Endometrium (tissue), 2 donors: Measurements from ENCODE around the gene COL16A1.
A peak's percentile ranks its signal among the peaks of the same experiment; 100 is the strongest.
"Not testable (repeated sequence)": the region's sequence is repeated elsewhere in the genome, so short reads cannot be mapped to it uniquely, and the experiment has no call there.

Source experiments
- FAIRE-seq: peaks from 2 replicates; lab custom pipeline; 2012; peaks lifted over from hg19 to GRCh38; lab: Jason Lieb, UNC
- donor health status: control.
- donor health status: control.

COL16A1 gene

DNA sequence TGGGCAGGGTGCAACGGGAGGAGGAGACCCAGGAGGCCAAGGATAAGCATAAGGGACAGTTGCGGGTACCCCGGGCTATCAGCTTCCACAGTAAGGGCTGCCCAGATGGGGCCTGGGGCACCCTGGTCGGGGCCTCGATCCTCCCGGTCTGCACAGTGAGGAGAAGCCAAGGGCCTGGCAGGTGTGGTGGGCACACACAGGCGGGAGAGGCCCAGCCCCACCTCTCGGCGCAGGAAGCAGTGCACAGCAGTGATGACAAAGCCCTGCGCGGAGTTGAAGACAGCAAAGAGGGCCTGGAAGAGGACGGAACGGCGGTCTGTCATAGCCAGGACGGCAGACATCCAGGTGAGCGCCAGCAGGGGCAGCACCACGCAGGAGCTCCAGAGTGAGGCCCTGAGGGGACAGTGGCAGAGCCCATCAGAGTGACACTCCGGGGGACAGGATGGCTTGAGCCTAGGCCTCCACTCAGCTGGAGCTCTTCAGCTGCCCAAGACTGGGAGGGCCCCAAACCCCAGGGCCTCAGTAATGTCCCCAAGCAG lies 29.0 kb upstream of the COL16A1 start:
- FAIRE-seq = no peak

DNA sequence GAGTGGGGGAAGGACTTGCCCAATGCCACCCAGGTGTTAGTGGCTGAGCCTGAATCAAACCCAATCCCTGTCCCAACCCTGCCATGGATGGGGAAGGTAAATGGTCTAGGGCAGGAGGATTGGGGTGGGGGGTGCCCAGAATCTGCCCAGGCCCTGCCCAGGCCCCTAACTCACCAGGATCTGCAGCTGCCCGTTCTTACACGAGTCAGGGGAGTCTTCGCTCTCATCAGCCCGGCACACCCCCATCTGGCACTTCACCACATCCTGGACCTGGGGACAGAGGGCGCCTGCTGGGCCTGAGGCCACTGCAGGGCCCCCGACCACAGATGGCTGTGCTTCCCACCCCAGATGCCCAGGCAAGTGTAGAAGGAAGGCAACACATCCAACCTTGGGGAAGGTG lies 28.5 kb upstream of the COL16A1 start:
- no peak for FAIRE-seq

DNA sequence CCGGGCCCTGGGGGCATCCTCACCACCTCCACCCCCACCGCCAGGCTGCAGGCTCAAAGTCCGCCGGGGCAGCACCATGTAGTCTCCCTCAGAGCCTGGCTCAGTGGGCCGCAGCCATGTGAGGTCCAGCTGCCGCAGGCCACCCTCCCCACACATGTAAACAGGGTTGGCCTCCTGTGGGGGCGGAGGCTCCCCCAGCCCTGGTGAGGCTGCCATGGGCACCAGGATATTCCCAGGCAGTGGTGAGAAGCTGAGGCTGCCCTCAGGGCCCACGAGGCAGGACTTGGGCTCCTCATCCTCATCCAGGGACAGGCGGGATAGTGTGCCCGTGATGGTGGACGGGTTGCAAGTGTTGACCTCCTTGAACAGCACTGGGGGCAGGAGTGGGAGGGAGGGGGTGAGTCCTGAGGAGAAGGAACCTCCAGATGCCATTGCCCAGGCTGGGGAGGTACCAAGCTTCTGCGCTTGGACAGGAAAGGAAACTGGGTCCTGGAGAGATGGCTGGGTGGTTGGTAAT lies 27.3 kb upstream of the COL16A1 start:
- FAIRE-seq = no peak

DNA sequence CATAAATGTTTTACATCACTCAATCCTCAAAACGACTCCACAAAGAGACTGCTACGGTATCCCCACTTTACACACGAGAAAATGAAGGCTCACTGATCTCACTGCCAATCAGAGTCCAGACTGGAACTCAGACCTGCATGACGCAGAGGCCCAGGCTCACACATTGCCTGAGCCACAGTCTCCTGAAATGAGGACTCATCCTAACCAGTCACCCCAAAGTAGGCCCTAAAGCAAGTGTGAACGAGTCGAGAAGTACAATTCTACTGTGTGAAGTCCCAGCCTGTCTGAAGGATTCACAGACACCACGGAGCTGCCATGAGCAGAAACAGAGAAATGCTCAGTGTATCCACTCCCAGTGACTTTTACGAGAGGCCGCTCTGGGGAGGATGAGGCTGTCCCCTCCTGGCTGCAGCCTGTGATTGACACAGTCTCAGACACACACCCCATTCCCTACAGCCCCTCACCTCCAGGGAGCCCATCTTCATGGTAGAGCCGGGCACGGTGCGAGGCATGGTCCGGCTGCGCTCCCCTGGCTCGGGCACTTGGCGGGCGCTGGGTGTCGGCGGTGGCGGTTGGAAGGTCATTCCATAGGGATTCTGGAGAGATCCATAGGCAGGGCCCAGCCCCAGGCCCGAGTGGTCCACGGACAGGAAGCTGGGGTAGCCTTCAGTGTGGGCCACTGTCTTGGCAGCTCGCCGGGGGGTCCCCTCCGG lies 26.7 kb upstream of the COL16A1 start:
- no peak for FAIRE-seq

DNA sequence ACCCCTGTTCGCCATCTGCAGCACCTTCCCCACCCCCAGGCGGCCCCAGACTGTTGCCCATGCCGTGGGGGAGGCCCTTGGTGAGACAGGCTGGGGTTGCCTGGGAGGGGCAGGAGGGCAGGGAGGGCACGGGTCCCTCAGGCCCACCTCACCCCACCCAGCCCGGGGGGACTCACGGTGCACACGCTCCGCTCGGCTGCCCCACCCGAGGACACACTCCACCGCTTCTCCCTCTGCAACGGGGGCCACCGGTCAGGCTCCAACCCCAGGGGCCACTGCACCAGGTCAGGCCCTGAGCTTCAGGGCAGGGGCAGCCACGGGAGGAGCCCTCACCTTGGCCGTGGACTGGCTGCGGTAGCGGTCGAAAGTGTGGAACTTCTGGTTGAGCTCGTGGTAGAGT lies 24.0 kb upstream of the COL16A1 start:
- no peak for FAIRE-seq

DNA sequence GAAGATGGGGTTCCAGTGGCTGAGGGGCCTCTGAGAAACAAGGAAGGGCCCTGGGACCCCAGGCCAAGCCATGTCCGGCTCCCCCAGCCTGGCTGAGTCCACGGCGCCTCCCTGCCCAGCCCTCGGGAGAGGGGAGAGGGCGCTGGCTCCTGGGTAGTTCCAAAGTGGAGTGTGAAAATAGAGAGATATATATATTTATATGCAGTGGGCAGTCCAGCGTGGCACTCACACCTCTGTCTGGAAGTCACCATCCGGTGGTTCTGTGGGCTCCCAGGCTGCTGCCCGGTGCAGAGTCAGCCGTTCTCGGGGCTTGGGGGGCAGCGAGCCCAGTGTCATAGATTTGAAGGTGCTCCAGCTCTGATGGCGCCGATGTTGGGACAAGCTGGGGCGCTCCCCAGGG lies 23.4 kb upstream of the COL16A1 start:
- no peak for FAIRE-seq

DNA sequence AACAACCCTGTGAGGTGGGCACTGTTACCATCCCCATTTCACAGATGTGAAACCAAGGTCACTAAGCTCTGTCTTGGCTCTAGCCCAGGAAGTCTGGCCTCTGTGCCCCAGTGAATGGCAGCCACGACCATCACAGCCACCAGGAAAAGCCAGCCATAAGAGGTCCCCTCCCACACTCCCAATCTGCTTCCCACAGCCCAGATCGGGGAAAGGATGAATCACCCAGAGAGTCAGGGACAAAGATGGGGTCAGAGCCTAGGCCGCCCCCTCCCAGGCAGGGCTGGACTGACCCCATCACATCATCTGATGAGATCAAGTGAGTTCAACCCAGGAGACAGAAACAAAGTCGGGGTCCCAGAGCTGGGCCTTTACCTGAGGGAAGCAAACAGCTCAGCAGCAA lies 22.9 kb upstream of the COL16A1 start:
- no peak for FAIRE-seq

DNA sequence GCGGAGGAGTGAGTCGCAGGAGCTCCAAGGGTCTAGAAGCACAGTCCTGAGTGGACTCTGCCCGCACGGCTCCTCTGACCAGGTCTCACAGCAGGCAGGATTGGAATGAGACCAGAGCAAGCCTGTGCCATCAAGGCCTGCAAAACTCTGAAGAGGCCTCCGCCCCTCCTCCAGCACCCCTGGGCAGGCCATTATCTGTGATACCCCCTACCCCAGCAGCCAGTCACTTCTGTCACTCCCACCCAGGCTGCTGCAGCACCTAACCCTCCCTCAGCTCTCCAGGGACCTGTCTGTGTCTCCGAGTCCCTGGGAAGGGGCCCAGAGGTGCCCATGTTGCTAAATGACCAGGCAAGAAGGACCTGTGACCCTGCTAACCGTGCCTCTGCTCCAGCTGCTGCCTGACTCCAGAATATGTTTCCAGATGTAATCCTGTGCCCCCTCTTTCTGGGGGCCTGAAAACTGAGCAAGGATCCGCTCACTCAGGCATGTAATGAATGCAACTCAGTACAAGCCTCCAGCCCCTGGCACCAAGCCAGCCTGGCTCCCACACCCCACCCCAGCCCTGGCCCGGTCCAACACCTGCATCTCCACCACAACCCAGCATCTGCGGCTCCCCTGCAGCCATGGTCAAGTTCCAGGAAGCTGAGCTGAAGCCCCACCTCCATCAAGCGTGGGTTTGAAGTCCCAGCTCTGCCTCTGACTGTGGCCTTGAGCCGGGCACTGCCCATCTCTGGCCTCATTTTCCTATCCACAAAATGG lies 22.1 kb upstream of the COL16A1 start:
- no peak for FAIRE-seq

DNA sequence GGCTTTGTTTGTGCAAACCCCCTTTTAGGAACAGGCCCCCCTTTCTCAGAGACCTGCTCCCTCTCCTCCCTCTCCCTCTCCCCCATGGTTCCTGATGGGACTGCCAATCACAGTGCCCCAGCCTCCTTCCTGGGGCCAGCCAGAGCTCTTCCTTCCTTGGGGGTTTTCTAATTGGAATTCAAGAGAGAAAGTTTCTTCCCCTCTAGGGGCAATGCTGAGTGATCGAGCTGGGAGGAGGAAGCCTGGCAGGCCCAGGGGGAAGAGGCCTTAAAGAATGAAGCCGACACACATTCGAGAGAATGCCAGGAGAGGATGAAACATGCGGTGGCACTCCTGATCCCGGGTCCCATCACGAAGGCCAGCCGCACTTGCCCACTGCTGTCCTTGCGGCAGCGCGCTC lies 21.3 kb upstream of the COL16A1 start:
- no peak for FAIRE-seq

DNA sequence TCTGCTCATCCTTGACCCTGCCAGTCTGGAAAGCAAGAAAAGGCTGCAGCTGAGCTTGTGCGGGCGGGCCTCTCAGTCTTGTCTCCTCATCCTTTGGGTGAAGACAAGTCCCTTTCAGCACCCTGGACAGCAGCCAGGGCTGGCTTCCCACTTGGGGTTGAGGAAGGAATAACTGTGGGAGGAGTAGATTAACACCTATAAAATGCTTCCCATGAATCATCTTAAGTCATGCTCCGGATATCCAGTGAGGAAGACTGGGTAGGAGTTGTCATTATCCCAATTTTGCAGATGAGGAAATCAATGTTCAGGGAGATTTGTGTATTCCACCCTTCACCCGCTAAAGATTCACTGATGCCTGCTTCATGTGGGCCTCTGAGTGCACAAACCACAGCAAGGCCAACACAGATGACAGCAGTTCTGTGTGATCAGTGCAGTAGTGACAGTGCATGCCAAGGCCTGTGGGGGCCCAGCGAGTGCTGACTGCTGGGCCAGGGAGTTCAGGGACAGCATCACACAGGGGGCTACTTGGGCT lies 20.1 kb upstream of the COL16A1 start:
- FAIRE-seq = no peak

DNA sequence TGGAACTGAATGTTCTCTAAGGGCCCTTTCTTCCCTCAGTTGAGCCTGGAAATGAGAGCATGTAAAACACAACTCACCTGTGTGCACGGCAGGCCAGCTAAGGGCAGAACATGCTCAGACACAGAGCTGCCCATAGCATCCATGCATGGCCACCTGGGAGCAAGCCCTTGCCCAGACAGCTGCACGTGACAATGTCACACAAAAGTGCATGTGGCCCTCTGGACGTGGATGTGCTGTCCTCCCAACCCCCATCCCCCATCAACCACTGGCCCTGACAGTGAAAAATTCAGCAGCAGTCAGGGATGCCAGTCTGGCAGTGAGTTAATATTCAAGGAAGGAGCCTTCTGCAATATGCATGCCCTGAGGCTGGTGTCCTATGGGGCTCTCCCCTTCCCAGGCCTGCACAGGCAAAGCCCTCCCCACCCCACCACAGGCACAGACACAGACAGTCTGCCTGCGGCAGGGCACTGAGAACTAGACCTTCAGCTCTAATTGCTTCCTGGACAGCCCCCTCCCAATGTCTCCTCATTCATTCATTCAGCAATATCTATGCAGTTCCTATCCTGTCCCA lies 14.6 kb upstream of the COL16A1 start:
- no peak for FAIRE-seq

DNA sequence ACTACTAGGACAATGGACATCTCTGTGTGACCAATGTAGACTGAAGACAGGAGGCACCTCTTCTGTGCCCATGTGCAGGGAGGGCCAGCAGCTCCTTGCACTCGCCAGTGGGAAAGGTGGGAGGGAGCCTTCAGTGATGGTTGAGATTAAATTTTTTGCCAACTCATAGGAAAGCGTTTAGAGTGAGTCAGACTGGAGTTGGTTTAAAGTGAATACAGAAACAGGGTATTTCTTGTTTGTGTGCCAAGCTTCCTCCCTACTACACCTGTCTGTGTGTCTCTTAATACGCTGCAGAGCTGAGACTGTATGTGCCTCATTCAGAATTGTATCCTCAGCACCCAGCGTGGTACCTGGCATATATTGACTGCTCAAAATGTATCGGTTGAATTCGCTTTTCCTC lies 13.5 kb upstream of the COL16A1 start:
- FAIRE-seq = no peak

DNA sequence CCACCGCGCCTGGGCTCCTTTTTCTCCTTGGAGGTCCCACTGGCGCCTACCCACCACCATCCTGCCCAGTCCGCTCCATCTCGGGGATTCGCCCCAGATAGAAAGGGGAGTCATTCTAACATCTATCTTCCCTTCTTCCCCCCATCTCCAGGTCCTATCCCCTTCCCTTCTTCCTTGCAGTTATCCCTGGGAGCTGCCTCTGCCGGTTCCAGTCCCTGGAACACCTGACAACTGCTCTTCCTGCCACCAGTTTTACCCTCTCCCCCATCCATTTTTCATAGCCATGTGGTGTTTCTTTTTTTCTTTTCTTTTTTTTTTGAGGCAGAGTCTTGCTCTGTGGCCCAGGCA lies 12.0 kb upstream of the COL16A1 start:
- no peak for FAIRE-seq

DNA sequence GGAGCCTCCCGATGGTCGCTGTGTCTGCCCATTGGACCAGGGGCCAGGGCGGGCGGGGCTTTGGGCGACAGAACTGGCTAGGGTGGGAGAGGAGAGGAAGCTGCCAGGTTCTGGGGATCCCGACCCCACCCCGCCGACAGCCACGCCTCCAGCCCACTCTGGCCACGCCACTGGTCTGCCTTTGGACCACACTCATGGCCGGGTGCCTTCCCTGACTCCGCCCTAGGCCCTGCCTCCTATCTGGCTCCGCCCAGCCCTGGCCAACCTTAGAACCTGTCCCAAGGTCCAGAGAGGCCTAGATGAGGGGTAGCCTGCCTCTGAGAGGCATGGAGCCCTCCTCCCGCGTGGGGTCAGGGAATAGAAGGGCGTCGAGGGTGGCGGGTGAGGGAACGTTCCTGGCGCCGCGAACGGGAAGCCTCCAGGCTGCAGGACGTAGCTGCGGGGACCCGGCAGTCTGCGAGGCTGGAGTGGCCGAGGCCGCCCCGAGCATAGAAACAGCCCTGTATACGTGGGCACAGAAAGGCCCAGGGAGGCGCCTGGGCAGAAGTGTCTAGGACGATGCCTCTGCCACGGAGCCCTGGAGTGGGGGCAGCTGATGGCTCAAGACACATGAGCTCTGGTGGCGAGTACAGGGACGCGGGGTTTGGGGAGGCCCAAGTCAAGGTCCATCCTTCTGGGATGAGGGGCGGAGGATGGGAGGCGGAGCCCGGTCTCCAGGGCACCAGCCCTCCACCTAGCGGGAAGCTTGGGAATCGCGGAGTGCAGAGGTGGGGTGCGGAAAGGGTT lies 11.5 kb upstream of the COL16A1 start:
- no peak for FAIRE-seq

DNA sequence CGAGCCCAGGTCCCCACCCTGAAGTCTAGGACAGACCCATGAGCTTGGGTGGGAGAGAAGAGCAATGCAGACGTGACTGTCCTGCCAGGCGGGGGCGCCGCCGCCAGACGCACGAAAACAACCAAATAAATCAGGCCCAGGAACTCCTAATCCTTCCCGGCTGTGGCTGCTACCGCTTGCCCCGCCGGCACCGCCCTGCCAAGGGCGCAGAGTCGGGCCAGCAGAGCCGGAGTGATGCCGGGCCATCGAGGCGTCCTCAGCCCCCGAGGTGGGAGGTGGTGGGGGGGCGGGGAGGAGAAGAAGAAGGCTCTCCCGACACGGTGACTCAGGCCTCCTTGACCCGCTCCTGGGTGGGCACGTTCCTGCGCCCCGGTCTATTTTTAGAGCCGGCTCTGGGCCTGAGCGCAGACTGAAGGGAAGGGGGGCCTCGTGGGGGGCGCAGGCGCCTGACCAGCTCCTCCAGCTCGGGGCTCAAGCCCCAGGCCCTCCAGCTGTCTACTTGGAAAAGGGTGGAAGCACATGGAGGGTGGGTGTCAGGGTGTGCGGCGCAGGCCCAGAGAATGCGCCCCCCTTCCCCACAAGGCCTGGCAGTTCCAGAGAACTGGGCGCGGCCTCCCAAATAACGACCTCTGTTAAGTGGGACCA lies 10.7 kb upstream of the COL16A1 start:
- FAIRE-seq = no peak

DNA sequence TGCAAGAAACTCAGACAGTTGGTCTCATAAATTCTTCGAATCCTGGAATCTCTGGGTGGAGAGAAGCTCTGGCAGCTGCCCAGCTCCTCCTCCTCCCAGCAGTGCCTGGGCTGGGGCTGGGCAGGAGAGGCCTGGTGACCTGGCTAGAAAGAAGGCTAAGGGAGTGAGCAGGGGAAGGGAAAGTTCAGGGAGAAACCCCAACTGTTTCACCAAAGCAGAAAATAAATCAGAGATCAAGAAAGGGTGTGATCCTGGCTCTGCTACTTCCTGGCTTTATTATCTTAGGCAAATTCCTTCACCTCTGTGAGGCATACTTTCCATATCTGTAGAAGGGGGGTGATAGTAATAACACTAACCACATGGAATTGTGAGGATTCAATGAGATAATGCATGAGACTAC lies 8.8 kb upstream of the COL16A1 start:
- FAIRE-seq = peak; percentile 54

DNA sequence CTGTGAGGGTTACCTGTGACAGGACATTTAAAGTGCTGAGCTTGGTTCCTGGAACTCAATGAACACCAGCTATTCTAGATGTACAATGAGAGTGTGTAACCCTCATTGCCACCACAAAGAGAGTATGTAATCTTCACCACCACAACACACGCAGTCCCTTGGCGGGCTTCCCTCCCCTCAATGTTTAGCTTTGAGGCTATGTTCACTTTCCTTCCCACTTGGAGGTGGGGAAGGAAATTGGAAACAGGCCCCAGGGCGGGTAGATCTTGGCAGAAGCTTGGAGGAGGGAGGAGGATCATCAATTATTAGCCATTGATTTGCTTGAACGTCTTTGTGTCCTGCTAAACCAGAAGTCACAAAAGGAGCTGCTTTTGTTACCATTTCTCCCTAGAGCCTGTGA lies 8.3 kb upstream of the COL16A1 start:
- FAIRE-seq = no peak

DNA sequence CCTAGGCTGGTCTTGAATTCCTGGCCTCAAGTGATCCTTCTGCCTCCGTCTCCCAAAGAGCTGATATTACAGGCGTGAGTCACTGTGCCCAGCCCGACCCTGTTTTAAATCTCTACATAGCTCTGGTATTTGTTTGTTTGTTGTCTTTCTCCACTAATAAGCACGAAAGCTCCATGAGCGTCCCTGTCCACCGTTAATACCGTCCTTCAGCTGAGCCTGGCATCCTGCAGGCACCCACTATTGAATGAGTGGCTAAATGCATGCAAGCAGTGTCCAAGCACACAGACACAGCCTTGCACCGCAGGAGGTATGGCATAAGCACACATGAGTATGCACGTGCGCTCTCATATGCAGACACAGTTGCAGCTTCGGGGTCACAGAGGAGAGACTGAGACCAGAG lies 4.5 kb upstream of the COL16A1 start:
- FAIRE-seq = no peak

DNA sequence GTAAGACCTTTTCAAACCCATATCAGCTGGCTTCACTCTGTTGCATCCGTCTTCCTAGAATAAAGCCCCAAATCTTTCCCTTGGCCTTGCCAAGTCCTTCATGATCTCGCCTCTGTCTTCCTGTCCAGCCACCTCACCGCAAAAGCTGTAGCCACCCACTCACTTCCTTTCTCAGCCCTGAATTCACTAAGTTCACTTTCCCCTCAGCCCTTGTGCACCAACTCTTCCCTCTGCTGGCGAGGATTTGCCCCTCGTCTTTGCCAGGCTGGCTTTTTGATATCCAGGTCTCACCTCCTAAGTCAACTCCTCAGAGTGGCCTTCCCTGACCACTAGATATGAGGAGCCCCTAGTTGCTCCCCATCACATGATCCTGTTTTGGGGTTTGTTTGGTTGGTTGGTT lies 3.9 kb upstream of the COL16A1 start:
- FAIRE-seq = no peak

DNA sequence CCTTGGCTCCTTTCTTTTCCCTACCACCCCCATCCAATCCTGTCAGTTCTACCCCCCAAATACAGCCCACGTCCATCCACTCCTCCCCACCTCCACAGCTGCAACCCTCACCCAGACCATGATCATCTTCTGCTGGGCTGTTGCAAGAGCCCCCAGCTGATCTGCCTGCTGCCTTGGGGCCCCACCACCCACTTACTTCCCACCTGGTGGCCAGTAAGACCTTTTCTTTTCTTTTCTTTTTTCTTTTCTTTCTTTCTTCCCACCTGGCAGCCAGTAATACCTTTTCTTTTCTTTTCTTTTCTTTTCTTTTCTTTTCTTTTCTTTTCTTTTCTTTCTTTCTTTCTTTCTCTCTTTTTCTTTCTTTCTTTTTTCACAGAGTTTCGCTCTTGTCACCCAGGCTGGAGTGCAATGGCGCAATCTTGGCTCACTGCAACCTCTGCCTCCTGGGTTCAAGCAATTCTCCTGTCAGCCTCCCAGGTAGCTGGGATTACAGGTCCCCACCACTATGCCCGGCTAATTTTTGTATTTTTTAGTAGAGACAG lies 3.3 kb upstream of the COL16A1 start:
- FAIRE-seq = not testable (repeated sequence)

DNA sequence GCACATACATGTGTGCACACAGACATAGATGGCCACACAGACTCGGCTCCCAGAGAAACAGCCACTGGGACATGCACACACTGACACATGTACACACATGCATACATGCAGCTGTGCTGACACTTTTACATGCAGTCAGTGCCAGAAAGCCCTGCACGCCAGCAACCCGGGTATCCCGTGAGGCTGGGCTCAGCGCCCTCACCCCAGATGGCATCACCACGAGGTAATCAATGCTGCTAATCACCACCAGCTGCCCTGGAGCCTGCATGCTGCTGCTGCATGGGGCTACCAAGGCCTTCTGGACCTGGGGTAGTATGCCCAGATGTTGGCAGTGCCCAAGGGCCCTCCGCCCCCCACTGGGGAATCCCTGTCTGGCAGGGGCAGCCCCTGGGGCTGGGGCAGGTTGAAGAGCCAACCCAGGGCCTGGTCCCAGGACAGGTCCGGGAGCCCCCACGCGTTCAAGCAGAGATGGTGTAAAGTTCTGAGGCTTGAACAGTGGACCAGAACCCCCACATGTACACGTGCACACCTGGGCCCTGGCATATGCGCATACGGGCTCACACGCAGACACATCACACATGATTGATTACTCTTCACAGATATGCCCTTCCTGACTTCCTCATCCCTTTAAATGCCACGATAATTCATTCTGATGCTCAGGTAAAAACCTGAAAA lies 2.7 kb upstream of the COL16A1 start:
- no peak for FAIRE-seq
